Measurements from ENCODE around the gene KCNK7. TPM values are rescaled to one million over a fixed set of nuclear protein-coding genes. Genes with fewer than 3 reads are reported as not detected.

The KCNK7 gene, protein sequence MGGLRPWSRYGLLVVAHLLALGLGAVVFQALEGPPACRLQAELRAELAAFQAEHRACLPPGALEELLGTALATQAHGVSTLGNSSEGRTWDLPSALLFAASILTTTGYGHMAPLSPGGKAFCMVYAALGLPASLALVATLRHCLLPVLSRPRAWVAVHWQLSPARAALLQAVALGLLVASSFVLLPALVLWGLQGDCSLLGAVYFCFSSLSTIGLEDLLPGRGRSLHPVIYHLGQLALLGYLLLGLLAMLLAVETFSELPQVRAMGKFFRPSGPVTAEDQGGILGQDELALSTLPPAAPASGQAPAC
- 1.0 and 1.1 TPM in 2 replicates for total RNA-seq

DNA sequence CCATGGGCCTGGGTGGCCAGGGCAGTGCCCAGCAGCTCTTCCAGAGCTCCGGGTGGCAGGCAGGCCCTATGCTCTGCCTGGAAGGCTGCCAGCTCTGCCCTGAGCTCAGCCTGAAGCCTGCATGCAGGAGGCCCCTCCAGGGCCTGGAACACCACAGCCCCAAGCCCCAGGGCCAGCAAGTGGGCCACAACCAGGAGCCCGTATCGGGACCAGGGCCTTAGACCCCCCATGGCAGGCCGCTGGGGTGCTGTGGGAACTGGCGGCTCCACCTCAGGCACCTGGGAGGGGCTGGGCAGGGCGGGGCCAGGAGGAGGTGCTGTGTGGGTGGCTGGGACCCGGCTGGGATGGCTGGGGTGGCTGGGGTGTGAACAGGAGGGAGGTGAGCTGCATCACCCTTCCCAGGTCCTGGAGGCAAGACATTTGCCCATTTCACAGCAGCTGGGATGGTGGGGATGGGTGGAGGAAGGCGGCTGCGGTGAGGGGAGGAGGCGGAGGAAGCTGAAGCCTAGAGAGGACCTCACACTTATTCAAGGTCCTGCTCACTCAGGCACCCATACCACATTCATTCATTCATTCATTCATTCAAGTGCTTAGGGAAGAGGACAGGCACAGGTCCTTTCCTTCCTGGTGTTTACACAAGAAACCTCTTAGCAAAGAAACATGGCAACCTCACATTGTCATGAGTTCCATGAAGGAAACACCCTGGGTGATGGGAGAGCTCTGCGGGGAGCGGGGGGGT lies at the start of gene KCNK7:
Gene KCNK7, minus strand, starts transcription at position 258 of the 739 bp plus-strand sequence. Its CDS starts 28 bp downstream, at position 230.
- Mint-ChIP-seq H3K9me3 (no peaks in the 10 kb centered on the region), H3K36me3 (ENCODE audit: low read depth) (peaks cover 30% of the 10 kb centered on the region), H3K27ac (peak within 1 kb of the TSS; percentile 7), H3K27me3 (no peaks in the 10 kb centered on the region), H3K4me1 (peaks cover 14% of the 10 kb centered on the region), H3K4me3 (no peak within 1 kb of the TSS)
- ATAC-seq (ENCODE audit: low read depth) = no peak
- no peak for DNase-seq
- ChIA-PET POLR2A (interaction anchor here (0.6 to 11.1 kb wide), 7 partner anchors 8 to 303 kb away, joined by 3 to 239 read pairs (median 6); partner anchors contain the start of gene EHBP1L1), CTCF (interaction anchor here (1.3 to 3.7 kb wide), 2 partner anchors 24 to 55 kb away, joined by 3 to 48 read pairs; partner anchors contain the start of genes FAM89B and ZNRD2)
- intact Hi-C loops (cut with micrococcal nuclease) = no loop called here
- TF ChIP-seq, protein P1, sequence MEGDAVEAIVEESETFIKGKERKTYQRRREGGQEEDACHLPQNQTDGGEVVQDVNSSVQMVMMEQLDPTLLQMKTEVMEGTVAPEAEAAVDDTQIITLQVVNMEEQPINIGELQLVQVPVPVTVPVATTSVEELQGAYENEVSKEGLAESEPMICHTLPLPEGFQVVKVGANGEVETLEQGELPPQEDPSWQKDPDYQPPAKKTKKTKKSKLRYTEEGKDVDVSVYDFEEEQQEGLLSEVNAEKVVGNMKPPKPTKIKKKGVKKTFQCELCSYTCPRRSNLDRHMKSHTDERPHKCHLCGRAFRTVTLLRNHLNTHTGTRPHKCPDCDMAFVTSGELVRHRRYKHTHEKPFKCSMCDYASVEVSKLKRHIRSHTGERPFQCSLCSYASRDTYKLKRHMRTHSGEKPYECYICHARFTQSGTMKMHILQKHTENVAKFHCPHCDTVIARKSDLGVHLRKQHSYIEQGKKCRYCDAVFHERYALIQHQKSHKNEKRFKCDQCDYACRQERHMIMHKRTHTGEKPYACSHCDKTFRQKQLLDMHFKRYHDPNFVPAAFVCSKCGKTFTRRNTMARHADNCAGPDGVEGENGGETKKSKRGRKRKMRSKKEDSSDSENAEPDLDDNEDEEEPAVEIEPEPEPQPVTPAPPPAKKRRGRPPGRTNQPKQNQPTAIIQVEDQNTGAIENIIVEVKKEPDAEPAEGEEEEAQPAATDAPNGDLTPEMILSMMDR (IDR thresholded peaks at IDR 0.05) = no peak

DNA sequence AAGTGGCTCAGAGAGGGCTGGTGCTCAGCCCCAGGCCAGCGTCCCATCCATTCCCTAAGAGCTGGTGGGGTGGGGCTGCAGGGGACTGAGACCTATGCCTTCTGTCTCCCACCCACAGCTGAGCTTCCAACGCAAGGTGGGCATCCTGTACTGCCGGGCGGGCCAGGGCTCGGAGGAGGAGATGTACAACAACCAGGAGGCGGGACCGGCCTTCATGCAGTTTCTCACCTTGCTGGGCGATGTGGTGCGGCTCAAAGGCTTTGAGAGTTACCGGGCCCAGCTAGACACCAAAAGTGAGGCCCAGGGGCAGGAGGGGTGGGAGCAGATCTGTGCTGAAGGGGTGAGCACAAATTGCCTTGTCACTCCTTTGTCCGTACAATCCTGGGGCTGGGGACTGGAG lies 49.2 kb upstream of the KCNK7 start:
- Mint-ChIP-seq H3K36me3 (ENCODE audit: low read depth) (peaks cover 67% of the 10 kb centered on the region), H3K9me3 (no peaks in the 10 kb centered on the region), H3K4me3 (no peak overlapping the region), H3K27ac (no peak overlapping the region), H3K27me3 (no peaks in the 10 kb centered on the region), H3K4me1 (peaks cover 42% of the 10 kb centered on the region)
- TF ChIP-seq, protein P1 (IDR thresholded peaks at IDR 0.05) = no peak
- ChIA-PET POLR2A (interaction anchor here (0.9 to 16.1 kb wide), 4 partner anchors 12 to 69 kb away, joined by 4 to 617 read pairs (median 5); partner anchors contain the start of genes EHBP1L1 and RELA), CTCF (no interaction called here)
- intact Hi-C loops (cut with micrococcal nuclease) = no loop called here
- no peak for DNase-seq
- ATAC-seq (ENCODE audit: low read depth) = no peak

DNA sequence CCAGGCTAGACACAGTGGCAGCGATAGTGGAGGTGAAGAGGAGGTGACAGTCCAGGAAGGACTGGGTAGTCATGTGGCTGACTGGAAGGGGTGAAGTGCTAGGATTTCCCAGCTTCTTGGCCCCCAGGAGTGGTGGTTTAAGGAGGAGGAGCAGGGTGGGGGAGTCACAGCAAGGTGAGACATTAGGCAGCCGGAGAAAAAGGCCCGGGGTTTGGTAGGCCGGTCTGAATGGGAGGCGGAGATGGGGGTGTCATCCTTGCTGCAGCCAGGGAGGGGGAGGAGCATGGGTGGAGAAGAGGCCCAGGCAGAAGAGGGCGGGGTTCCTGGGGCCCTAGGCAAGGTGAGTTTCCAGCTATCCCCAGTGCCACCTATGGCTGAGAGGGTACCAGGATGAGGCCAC lies 48.4 kb upstream of the KCNK7 start:
- Mint-ChIP-seq H3K4me1 (peaks cover 49% of the 10 kb centered on the region), H3K27ac (peak overlapping the region; percentile 68), H3K4me3 (no peak overlapping the region), H3K36me3 (ENCODE audit: low read depth) (peaks cover 65% of the 10 kb centered on the region), H3K27me3 (no peaks in the 10 kb centered on the region), H3K9me3 (no peaks in the 10 kb centered on the region)
- ChIA-PET POLR2A (interaction anchor here (0.9 to 16.1 kb wide), 4 partner anchors 11 to 68 kb away, joined by 4 to 617 read pairs (median 5); partner anchors contain the start of genes EHBP1L1 and RELA), CTCF (no interaction called here)
- TF ChIP-seq, protein P1 (IDR thresholded peaks at IDR 0.05) = no peak
- ATAC-seq (ENCODE audit: low read depth) = no peak
- no peak for DNase-seq
- intact Hi-C loops (cut with micrococcal nuclease) = no loop called here

DNA sequence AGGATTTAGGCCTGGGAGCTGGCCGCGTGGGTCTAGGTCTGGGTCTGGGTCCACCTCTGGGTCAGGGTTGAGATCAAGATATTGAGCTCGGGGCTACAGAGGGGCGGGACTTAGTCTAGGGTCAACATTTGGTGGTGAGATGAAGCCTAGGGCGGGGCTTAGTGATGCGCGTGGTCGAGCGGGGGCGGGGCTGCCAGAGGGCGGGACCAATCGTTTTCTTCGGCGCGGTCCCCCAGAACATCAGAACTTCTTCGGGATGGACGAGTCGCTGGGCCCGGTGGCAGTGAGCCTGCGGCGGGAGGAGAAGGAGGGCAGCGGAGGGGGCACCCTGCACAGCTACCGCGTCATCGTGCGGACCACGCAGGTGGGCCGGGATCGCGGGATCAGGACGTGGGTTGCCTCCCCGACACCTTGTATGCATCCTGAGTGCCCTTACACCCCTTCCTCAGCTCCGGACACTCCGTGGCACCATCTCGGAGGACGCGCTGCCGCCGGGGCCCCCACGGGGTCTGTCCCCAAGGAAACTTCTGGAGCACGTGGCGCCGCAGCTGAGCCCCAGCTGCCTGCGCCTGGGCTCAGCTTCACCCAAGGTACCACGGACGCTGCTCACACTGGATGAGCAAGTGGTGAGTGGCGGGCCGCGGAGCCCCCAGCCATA lies 46.5 kb upstream of the KCNK7 start:
- Mint-ChIP-seq H3K36me3 (ENCODE audit: low read depth) (peaks cover 55% of the 10 kb centered on the region), H3K27me3 (no peaks in the 10 kb centered on the region), H3K4me1 (peaks cover 62% of the 10 kb centered on the region), H3K9me3 (no peaks in the 10 kb centered on the region), H3K4me3 (peak overlapping the region; percentile 94), H3K27ac (peak overlapping the region; percentile 85)
- ChIA-PET POLR2A (interaction anchor here (3.6 to 16.1 kb wide), 3 partner anchors 15 to 54 kb away, joined by 26 to 617 read pairs (median 108); partner anchors contain the start of genes MAP3K11, PCNX3 and RELA), CTCF (no interaction called here)
- intact Hi-C loops (cut with micrococcal nuclease) = no loop called here
- ATAC-seq (ENCODE audit: low read depth) (no peak), DNase-seq (no peak)
- TF ChIP-seq, protein P1 (IDR thresholded peaks at IDR 0.05) = no peak

Measured in activated B cell treated with CpG ODN at 0.5 μM for 24 hours (primary cell).